ENCODE measurements around the gene DOCK9. TPM values are rescaled to one million over a fixed set of nuclear protein-coding genes. Genes with fewer than 3 reads are reported as not detected.

The DOCK9 gene
- total RNA-seq, 1 experiment from 2014 or later = 6.7 TPM

DNA sequence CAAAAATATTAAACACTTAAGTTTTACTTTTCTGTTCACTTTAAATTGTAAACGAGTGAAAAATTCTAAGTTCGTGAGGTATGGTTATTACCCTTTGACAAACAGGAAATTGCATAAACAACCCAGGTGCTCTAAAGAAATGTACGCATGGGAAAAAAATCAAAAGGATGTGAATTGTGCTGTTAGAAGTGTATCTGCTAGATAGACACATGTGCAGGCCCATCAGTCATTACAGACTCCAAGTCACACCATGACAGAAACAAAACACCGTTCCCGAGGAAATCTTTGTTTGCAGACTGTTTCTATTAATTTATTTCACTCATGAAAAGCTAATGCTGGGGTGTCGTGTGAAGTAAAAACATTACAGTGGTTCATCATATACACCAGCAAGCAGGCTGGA lies 17.0 kb upstream of the DOCK9 start:
- no peak for DNase-seq
- H3K4me3 ChIP-seq (ENCODE audit: low read length) = no peak overlapping the region
- H3K27ac ChIP-seq (ENCODE audit: low read length) = no peak overlapping the region
- no peak overlapping the region for H3K9ac ChIP-seq (ENCODE audit: low read length)
- no peaks in the 10 kb centered on the region for H3K4me1 ChIP-seq (ENCODE audit: low read length)
- H2AFZ ChIP-seq (ENCODE audit: low read length) = no peak overlapping the region
- no peaks in the 10 kb centered on the region for H3K36me3 ChIP-seq (ENCODE audit: insufficient read depth, low read length)
- H3K79me2 ChIP-seq (ENCODE audit: low read length) = no peaks in the 10 kb centered on the region
- H3K9me2 ChIP-seq (replicated peaks; ENCODE audit: insufficient read depth, low read length) = no peaks in the 10 kb centered on the region
- no peaks in the 10 kb centered on the region; the same call in 1 of the 2 replicates for H4K20me1 ChIP-seq (ENCODE audit: insufficient read depth, low read depth, low read length)
- H3K9me3 ChIP-seq (ENCODE audit: low read length) = no peaks in the 10 kb centered on the region
- H3K27me3 ChIP-seq (ENCODE audit: low read length) = no peaks in the 10 kb centered on the region
- H3K4me2 ChIP-seq (ENCODE audit: low read depth, low read length, poor library complexity, severe bottlenecking) = no peak overlapping the region

DNA sequence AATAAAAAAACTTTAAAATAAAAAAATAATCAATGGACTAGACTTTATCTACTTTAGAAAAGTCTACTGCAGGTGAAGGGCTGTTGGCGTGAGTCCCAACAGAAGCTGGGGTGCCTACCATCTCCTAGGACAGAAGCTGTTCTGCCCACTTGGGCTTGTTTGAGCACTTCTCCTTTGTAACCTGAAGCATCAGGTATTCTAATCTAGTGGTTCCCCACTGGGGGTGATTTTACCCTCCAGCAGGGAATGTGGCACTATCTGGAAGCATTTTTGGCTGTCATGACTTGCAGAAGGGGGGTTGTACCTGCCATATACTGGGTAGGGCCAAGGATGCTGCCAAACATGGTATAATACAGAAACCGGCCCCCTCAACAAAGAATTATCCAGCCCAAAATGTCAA lies 16.2 kb upstream of the DOCK9 start:
- Histone ChIP-seq H3K9ac (ENCODE audit: low read length) (no peak overlapping the region), H2AFZ (ENCODE audit: low read length) (no peak overlapping the region), H3K4me3 (ENCODE audit: low read length) (no peak overlapping the region), H3K27ac (ENCODE audit: low read length) (no peak overlapping the region), H3K4me1 (ENCODE audit: low read length) (no peaks in the 10 kb centered on the region), H4K20me1 (ENCODE audit: insufficient read depth, low read depth, low read length) (no peaks in the 10 kb centered on the region; the same call in 1 of the 2 replicates), H3K79me2 (ENCODE audit: low read length) (no peaks in the 10 kb centered on the region), H3K27me3 (ENCODE audit: low read length) (no peaks in the 10 kb centered on the region), H3K4me2 (ENCODE audit: low read depth, low read length, poor library complexity, severe bottlenecking) (no peak overlapping the region), H3K9me2 (replicated peaks; ENCODE audit: insufficient read depth, low read length) (no peaks in the 10 kb centered on the region), H3K9me3 (ENCODE audit: low read length) (no peaks in the 10 kb centered on the region), H3K36me3 (ENCODE audit: insufficient read depth, low read length) (no peaks in the 10 kb centered on the region)
- DNase-seq = no peak

DNA sequence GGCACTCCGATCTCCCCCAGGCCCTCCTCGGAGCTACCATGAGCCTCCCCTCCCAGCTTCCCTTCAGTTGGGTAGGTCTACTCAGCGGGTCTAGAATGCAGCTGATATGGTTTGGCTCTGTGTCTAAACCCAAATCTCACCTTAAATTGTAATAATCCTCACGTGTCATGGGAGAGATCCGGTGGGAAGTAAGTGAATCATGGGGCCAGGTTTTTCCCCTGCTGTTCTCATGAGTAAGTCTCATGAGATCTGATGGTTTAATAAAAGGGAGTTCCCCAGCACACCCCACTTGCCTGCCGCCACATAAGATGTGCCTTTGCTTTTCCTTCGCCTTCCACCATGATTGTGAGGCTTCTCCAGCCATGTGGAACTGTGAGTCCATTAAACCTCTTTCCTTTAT lies 14.5 kb upstream of the DOCK9 start:
- H3K27me3 ChIP-seq (ENCODE audit: low read length) = no peaks in the 10 kb centered on the region
- no peaks in the 10 kb centered on the region for H3K79me2 ChIP-seq (ENCODE audit: low read length)
- DNase-seq = no peak
- no peak overlapping the region for H3K4me3 ChIP-seq (ENCODE audit: low read length)
- no peaks in the 10 kb centered on the region for H3K36me3 ChIP-seq (ENCODE audit: insufficient read depth, low read length)
- H3K9me3 ChIP-seq (ENCODE audit: low read length) = no peaks in the 10 kb centered on the region
- no peak overlapping the region for H3K9ac ChIP-seq (ENCODE audit: low read length)
- H3K27ac ChIP-seq (ENCODE audit: low read length) = no peak overlapping the region
- H3K4me1 ChIP-seq (ENCODE audit: low read length) = no peaks in the 10 kb centered on the region
- no peak overlapping the region for H3K4me2 ChIP-seq (ENCODE audit: low read depth, low read length, poor library complexity, severe bottlenecking)
- no peak overlapping the region for H2AFZ ChIP-seq (ENCODE audit: low read length)
- no peaks in the 10 kb centered on the region for H3K9me2 ChIP-seq (replicated peaks; ENCODE audit: insufficient read depth, low read length)
- no peaks in the 10 kb centered on the region for H4K20me1 ChIP-seq (ENCODE audit: insufficient read depth, low read depth, low read length)

DNA sequence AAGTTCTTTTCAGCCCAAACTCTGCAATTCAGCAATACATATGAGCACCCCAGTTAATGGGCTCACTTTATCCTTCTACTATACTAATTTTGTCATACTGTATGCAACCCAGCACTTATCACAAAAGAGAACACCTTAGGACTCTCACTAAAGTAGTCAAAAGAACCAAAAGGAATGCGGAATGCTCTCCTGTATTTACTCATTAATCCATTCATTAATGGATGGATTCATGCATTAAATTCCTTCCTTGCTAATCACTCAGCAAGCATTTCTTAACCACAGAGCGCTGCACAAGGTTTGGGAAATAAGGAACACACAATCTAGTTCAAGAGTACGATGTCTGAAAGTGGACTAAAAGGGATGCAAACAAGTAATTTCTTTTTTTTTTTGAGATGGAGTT lies 12.8 kb upstream of the DOCK9 start:
- Histone ChIP-seq H4K20me1 (ENCODE audit: insufficient read depth, low read depth, low read length) (no peaks in the 10 kb centered on the region), H3K4me2 (ENCODE audit: low read depth, low read length, poor library complexity, severe bottlenecking) (no peak overlapping the region), H3K4me1 (ENCODE audit: low read length) (no peaks in the 10 kb centered on the region), H3K79me2 (ENCODE audit: low read length) (no peaks in the 10 kb centered on the region), H3K9me3 (ENCODE audit: low read length) (no peaks in the 10 kb centered on the region), H3K36me3 (ENCODE audit: insufficient read depth, low read length) (no peaks in the 10 kb centered on the region), H3K4me3 (ENCODE audit: low read length) (no peak overlapping the region), H3K27ac (ENCODE audit: low read length) (no peak overlapping the region), H3K9me2 (replicated peaks; ENCODE audit: insufficient read depth, low read length) (no peaks in the 10 kb centered on the region), H2AFZ (ENCODE audit: low read length) (no peak overlapping the region), H3K27me3 (ENCODE audit: low read length) (no peaks in the 10 kb centered on the region), H3K9ac (ENCODE audit: low read length) (no peak overlapping the region)
- DNase-seq = no peak

DNA sequence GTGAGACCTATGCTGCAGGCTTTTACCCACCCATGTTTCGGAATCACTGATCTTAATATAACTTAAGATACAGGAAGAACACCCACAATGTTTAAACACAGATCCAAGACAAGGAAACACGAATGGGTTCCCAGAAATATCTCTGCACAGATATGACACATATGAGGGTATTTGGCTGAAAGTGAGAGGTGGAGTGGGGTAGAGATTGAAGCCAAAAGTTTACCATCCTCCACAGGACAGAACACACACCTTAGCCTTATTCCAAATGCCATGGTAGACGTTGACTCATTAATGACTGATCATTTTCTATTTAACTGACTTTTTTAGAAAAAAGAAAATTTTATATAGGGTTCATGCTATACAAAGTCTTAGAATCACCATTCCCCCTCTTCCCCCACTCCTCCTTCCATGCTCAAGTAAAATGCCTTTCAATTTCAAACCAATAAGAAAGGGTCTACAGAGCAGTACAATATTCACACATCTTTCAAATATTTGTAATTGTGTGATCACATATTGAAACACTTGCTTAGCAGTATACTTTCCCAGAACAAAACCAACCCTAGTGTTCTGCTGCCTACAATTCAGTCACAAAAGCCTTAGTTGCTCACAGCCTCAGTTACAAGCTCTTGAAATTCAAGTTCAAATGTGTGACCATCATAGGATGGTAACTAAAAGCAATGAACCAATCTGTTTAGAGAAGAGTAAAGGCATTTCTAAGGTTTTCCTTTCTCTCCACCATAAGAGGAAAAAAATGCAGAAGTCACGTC lies 11.8 kb upstream of the DOCK9 start:
- DNase-seq = no peak
- Histone ChIP-seq H3K9ac (ENCODE audit: low read length) (no peak overlapping the region), H3K4me2 (ENCODE audit: low read depth, low read length, poor library complexity, severe bottlenecking) (no peak overlapping the region), H3K79me2 (ENCODE audit: low read length) (no peaks in the 10 kb centered on the region), H4K20me1 (ENCODE audit: insufficient read depth, low read depth, low read length) (no peaks in the 10 kb centered on the region), H3K9me3 (ENCODE audit: low read length) (no peaks in the 10 kb centered on the region), H2AFZ (ENCODE audit: low read length) (no peak overlapping the region), H3K36me3 (ENCODE audit: insufficient read depth, low read length) (no peaks in the 10 kb centered on the region), H3K9me2 (replicated peaks; ENCODE audit: insufficient read depth, low read length) (no peaks in the 10 kb centered on the region), H3K27me3 (ENCODE audit: low read length) (no peaks in the 10 kb centered on the region), H3K4me1 (ENCODE audit: low read length) (no peaks in the 10 kb centered on the region), H3K27ac (ENCODE audit: low read length) (no peak overlapping the region), H3K4me3 (ENCODE audit: low read length) (no peak overlapping the region)

DNA sequence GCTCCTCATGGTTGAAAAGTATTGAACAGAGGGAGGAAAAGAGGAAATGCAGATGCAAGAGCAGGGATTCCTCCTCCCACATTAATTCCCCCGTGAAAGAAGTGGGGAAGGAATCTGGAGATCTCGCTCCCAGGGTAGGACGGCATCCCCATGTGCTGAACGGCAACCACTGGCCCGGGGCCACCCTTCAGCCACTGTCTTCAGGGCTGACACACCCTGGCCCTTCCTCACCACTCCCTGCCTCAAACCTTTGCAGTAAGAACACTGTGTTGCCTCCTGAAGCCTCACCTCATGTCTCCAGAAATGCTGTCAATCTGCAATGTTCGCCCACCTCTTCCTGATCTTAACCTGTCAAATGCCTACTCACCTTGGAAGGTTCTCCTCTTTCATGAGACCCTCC lies 10.9 kb upstream of the DOCK9 start:
- H3K36me3 ChIP-seq (ENCODE audit: insufficient read depth, low read length) = no peaks in the 10 kb centered on the region
- no peak overlapping the region for H3K4me3 ChIP-seq (ENCODE audit: low read length)
- H3K4me2 ChIP-seq (ENCODE audit: low read depth, low read length, poor library complexity, severe bottlenecking) = no peak overlapping the region
- H3K4me1 ChIP-seq (ENCODE audit: low read length) = no peaks in the 10 kb centered on the region
- H3K9ac ChIP-seq (ENCODE audit: low read length) = no peak overlapping the region
- no peak for DNase-seq
- no peaks in the 10 kb centered on the region for H3K9me3 ChIP-seq (ENCODE audit: low read length)
- H4K20me1 ChIP-seq (ENCODE audit: insufficient read depth, low read depth, low read length) = no peaks in the 10 kb centered on the region
- H3K27ac ChIP-seq (ENCODE audit: low read length) = no peak overlapping the region
- H3K27me3 ChIP-seq (ENCODE audit: low read length) = no peaks in the 10 kb centered on the region
- H2AFZ ChIP-seq (ENCODE audit: low read length) = no peak overlapping the region
- no peaks in the 10 kb centered on the region for H3K79me2 ChIP-seq (ENCODE audit: low read length)
- no peaks in the 10 kb centered on the region for H3K9me2 ChIP-seq (replicated peaks; ENCODE audit: insufficient read depth, low read length)

DNA sequence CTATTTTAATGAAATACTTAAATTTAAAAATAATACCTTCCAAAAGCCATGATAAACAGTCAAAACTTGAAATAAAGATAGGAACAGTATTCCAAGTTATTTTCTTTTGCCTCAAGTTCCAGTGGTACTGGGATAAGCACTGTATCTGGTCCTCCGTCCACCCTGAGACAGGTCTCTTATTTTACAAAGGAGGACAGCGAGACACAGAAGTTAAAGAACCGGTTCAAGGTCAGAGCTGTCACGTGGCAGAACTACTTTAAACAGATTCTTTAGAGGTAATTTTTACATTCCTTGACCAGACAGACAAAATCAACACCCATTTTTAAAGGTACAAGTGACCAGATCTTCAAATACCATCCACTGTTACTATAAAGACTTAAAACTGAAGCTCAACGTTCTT lies 10.4 kb upstream of the DOCK9 start:
- no peak overlapping the region for H3K9ac ChIP-seq (ENCODE audit: low read length)
- H3K4me2 ChIP-seq (ENCODE audit: low read depth, low read length, poor library complexity, severe bottlenecking) = no peak overlapping the region
- H3K4me1 ChIP-seq (ENCODE audit: low read length) = no peaks in the 10 kb centered on the region
- H3K79me2 ChIP-seq (ENCODE audit: low read length) = no peaks in the 10 kb centered on the region
- H3K36me3 ChIP-seq (ENCODE audit: insufficient read depth, low read length) = no peaks in the 10 kb centered on the region
- H3K27ac ChIP-seq (ENCODE audit: low read length) = no peak overlapping the region
- no peaks in the 10 kb centered on the region for H4K20me1 ChIP-seq (ENCODE audit: insufficient read depth, low read depth, low read length)
- DNase-seq = no peak
- no peak overlapping the region for H3K4me3 ChIP-seq (ENCODE audit: low read length)
- H3K9me2 ChIP-seq (replicated peaks; ENCODE audit: insufficient read depth, low read length) = no peaks in the 10 kb centered on the region
- H3K9me3 ChIP-seq (ENCODE audit: low read length) = no peaks in the 10 kb centered on the region
- no peaks in the 10 kb centered on the region for H3K27me3 ChIP-seq (ENCODE audit: low read length)
- no peak overlapping the region for H2AFZ ChIP-seq (ENCODE audit: low read length)

DNA sequence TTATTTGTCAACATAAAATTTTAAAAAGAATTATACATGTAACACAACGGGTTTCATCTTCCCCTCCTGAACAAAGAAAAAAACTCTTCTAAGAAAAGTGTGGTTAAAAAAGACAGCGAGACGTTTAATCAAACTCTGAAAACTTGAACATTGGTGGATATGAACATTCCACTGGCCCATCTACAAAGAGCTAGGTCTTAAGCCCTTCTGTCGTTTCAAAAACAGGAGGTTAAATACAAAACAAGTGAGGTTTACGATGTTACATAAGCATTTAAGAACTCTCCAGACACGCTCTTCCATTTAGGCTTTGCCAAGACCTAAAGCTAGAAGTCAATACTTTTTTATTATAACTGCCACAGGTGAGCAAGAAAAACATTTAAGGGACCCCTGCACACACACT lies 9.4 kb upstream of the DOCK9 start:
- no peaks in the 10 kb centered on the region for H3K4me1 ChIP-seq (ENCODE audit: low read length)
- H3K9me3 ChIP-seq (ENCODE audit: low read length) = no peaks in the 10 kb centered on the region
- H3K36me3 ChIP-seq (ENCODE audit: insufficient read depth, low read length) = no peaks in the 10 kb centered on the region
- H3K79me2 ChIP-seq (ENCODE audit: low read length) = no peaks in the 10 kb centered on the region
- no peaks in the 10 kb centered on the region for H3K27me3 ChIP-seq (ENCODE audit: low read length)
- H3K9me2 ChIP-seq (replicated peaks; ENCODE audit: insufficient read depth, low read length) = no peaks in the 10 kb centered on the region
- DNase-seq = no peak
- H4K20me1 ChIP-seq (ENCODE audit: insufficient read depth, low read depth, low read length) = no peaks in the 10 kb centered on the region
- no peak overlapping the region for H3K27ac ChIP-seq (ENCODE audit: low read length)
- no peak overlapping the region for H3K4me3 ChIP-seq (ENCODE audit: low read length)
- H3K9ac ChIP-seq (ENCODE audit: low read length) = no peak overlapping the region
- no peak overlapping the region for H2AFZ ChIP-seq (ENCODE audit: low read length)
- H3K4me2 ChIP-seq (ENCODE audit: low read depth, low read length, poor library complexity, severe bottlenecking) = no peak overlapping the region

Measured in Karpas-422 (cell line).